ENCODE measurements around the gene RBM42. TPM values are rescaled to one million over a fixed set of nuclear protein-coding genes. Genes with fewer than 3 reads are reported as not detected.

The RBM42 gene, protein sequence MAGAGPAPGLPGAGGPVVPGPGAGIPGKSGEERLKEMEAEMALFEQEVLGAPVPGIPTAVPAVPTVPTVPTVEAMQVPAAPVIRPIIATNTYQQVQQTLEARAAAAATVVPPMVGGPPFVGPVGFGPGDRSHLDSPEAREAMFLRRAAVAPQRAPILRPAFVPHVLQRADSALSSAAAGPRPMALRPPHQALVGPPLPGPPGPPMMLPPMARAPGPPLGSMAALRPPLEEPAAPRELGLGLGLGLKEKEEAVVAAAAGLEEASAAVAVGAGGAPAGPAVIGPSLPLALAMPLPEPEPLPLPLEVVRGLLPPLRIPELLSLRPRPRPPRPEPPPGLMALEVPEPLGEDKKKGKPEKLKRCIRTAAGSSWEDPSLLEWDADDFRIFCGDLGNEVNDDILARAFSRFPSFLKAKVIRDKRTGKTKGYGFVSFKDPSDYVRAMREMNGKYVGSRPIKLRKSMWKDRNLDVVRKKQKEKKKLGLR
- total RNA-seq: 53.3 and 62.4 TPM in 2 replicates

DNA sequence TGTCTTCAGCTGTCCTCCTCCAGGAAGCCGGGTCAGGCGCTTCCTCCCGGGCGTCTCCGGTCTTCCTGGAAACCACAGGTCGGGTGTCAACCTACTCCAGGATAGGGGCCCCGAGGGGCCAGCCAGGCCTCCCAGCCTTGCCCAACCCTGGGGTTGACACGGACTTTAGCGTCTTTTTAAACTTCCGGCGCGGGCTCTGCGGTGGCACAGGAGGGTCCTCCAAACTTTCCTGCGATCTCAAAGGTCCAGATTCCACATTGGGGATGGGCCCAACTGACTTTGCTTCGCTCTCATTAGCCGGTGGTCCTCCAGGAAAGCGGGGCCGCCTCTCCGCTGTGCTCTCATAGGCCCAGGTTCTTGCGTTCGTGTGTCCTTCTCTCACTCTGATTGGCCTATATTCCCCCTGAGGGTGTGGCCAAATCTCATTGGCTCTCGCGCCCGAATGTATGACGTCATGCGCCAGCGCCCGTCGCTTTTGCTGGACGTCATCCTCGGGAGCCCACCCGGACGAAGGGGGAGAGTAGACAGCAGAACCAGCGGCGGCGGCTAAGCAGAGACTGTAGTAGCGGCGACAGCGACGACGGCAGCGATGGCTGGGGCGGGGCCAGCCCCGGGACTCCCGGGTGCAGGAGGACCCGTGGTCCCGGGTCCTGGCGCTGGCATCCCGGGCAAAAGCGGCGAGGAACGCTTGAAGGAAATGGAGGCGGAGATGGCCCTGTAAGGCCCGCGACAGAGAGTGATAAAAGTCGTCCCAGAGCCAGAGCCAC is at the start of gene RBM42:
Gene RBM42, plus strand, starts transcription at position 472 of the 767 bp plus-strand sequence. Its CDS starts 118 bp downstream, at position 590.

DNA sequence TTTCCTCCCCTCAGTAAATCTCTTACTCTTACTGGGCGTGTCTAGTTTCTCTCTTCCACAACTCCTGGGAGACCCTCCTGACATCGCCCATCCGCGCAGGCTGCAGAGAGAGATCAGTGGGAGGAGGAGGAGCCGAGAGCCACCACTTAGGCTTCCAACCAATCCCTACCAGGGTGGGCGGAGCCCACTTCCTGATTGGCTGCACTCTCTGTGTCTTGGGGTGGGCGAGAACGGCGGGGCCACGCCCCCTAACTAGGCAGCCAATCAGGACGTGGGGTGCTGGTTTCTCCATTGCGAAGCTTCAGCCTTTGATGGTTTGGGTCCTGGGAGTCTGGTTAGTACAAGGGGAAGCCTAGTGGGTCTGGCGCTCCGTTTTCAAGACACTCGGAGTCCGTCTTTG is 43.0 kb upstream of the RBM42 start, which contains the start of gene PMIS2:
Gene PMIS2, plus strand, starts transcription at position 326 of the 400 bp plus-strand sequence. CDS start 87 bp downstream, outside the sequence.

DNA sequence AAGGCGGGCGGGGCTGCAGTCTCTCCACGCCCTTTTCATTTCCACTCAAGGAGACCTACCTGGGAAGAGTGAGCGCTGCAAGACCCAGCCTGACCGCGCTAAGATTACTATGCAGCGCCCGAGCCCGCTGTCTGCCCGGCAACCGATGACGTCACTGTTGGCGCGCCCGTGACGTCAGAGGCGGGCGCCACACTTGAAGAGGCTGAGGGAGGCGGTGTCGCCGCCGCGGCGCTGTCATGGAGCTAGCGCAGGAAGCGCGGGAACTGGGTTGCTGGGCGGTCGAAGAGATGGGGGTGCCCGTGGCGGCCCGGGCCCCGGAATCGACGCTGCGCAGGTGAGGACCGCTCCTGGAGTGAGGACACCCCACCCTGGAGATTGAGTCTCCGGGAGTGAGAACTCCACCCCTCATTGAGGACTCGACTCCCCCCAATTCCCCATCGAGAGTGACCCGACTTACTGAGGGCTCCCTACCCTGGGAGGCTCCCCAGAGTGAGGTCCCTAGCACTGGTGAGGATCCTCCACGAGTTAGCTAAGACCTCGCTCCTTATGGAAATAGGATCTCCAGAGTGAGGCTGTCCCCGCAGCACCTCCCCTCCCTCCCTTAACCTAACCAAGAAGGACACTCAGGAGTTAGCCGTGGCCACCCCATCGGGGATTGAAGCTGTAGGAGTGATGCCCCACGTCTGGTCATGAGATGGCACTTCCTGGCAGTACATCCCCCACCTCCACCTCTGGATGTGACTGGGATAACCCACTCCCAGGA is 16.1 kb upstream of the RBM42 start, which contains the start of gene HAUS5:
Gene HAUS5, plus strand, starts transcription at position 177 of the 763 bp plus-strand sequence. Its CDS starts 60 bp downstream, at position 237.

DNA sequence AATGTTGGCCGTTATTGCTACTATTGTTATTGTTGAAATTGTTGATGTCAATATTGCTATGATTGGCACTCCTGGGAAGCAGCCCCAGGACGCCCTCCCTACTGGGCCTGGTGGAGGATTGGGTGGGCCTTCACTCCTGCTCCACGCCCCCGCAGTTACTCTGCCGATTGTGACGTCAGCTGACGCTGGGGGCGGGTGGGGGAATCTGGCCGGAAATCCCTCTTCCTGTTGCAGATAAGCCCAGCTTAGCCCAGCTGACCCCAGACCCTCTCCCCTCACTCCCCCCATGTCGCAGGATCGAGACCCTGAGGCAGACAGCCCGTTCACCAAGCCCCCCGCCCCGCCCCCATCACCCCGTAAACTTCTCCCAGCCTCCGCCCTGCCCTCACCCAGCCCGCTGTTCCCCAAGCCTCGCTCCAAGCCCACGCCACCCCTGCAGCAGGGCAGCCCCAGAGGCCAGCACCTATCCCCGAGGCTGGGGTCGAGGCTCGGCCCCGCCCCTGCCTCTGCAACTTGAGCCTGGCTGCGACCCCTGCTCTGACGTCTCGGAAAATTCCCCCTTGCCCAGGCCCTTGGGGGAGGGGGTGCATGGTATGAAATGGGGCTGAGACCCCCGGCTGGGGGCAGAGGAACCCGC is 12.8 kb downstream of the RBM42 start, which contains the start of gene ETV2:
Gene ETV2, plus strand, starts transcription at position 231 of the 637 bp plus-strand sequence. CDS start 716 bp downstream, outside the sequence.

DNA sequence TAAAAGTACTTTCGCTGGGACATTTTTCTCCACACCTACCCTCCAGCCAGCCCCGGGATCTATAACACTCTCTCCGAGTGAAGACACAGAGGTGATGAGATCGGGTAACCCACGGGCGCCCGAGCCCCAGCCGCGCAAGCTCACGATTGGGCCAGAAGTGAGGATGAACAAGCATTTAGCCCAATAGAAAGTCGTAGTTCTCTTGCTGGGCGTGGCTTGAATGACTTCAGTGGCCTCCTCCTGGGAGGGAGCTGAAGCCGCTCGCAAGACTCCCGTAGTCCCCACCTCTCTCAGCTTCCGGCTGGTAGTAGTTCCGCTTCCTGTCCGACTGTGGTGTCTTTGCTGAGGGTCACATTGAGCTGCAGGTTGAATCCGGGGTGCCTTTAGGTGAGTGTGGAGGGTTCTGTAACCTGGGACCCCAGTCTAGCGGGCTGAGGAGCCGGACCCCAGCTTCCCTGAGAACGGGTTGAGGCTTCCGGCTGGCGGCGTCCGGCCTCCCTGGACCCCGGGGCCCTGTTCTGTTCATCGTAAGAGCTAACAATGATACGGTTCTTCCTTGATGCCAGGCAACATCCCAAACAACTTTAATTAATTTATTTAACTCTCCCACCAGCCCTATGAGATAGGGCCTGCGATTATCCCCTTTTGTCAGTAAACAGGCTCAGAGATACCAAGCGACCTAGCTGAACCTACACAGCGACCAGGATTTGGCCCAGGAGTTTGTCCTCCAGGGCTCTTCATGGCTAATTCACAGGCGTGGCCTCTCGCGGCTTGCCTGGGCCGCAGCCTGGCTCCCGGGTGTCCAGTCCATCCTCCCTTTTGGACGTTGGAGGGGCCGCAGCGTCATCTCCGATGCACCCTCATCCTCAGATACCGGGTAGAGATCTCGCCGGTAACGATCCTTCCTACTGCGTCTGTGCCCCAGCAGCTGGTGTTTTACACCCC is 19.5 kb downstream of the RBM42 start, which contains the start of gene COX6B1:
Gene COX6B1, plus strand, starts transcription at position 307 of the 945 bp plus-strand sequence. CDS start 2,921 bp downstream, outside the sequence.

DNA sequence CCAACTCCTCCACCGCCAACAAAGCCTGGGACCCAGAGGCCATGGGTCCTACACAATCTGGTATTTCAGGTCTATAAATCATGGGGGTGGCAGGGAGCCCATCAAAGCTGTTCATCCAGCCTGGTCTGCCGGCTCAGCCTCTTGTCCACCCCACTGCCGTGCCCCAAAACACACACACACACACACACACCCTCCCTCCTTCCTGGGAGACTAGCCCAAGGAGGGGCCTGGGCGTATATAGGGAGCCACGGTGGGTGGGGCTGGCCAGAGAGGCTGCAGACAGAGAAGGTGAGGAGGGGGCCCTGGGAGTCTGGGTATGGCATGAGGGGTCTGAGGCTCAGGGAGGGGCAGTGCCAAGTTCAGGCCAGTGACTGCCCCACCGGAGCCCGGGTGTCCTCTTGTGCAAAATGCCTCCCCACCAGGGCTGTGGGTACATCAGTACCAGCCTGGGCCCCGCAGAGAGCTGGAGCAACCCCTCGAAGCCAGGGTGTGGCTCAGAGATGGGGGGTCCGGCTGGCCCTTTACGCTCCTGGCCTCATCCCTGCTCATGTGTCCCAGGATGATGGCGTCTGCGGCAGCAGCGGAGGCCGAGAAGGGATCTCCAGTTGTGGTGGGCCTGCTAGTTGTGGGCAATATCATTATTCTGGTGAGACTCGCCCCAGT is 37.5 kb downstream of the RBM42 start, which contains the start of gene UPK1A:
Gene UPK1A, plus strand, starts transcription at position 267 of the 663 bp plus-strand sequence. Its CDS starts 296 bp downstream, at position 563.

Other genes with a start within 250 kb of the RBM42 start
- not detected in 2 replicates for gene FFAR2, start 180.8 kb upstream of the RBM42 start, total RNA-seq
- not detected in 2 replicates for gene KRTDAP, start 138.6 kb upstream of the RBM42 start, total RNA-seq
- 6.4 and 13.6 TPM in 2 replicates for gene DMKN, start 115.4 kb upstream of the RBM42 start, total RNA-seq
- gene SBSN, start 100.7 kb upstream of the RBM42 start, total RNA-seq: 2.9 and 10.6 TPM in 2 replicates
- 0.17 TPM in 1 of 2 replicates, not detected in the other for gene GAPDHS, start 95.6 kb upstream of the RBM42 start, total RNA-seq
- gene TMEM147, start 83.4 kb upstream of the RBM42 start, total RNA-seq: 56.6 and 103 TPM in 2 replicates
- gene ATP4A, start 65.4 kb upstream of the RBM42 start, total RNA-seq: not detected in 2 replicates
- gene PMIS2, start 42.9 kb upstream of the RBM42 start, total RNA-seq: not detected in 2 replicates
- 6.6 and 12.2 TPM in 2 replicates for gene HAUS5, start 16.3 kb upstream of the RBM42 start, total RNA-seq
- 0.17 and 0.44 TPM in 2 replicates for gene ETV2, start 12.7 kb downstream of the RBM42 start, total RNA-seq
- 225 and 365 TPM in 2 replicates for gene COX6B1, start 19.3 kb downstream of the RBM42 start, total RNA-seq
- gene UPK1A, start 37.5 kb downstream of the RBM42 start, total RNA-seq: not detected in 2 replicates
- gene ZBTB32, start 75.5 kb downstream of the RBM42 start, total RNA-seq: not detected in 2 replicates
- 9.8 and 10.9 TPM in 2 replicates for gene KMT2B, start 89.0 kb downstream of the RBM42 start, total RNA-seq
- 0.29 and 1.2 TPM in 2 replicates for gene IGFLR1, start 113.4 kb downstream of the RBM42 start, total RNA-seq
- gene U2AF1L4, start 116.4 kb downstream of the RBM42 start, total RNA-seq: 4.6 and 7.3 TPM in 2 replicates
- 18.4 and 20.2 TPM in 2 replicates for gene PSENEN, start 116.6 kb downstream of the RBM42 start, total RNA-seq
- gene LIN37, start 119.5 kb downstream of the RBM42 start, total RNA-seq: 8.0 and 18.5 TPM in 2 replicates
- gene HSPB6, start 128.0 kb downstream of the RBM42 start, total RNA-seq: 125 and 302 TPM in 2 replicates
- gene PROSER3, start 129.1 kb downstream of the RBM42 start, total RNA-seq: 6.1 and 9.9 TPM in 2 replicates
- gene ARHGAP33, start 146.5 kb downstream of the RBM42 start, total RNA-seq: 5.6 and 10.0 TPM in 2 replicates
- gene PRODH2, start 183.8 kb downstream of the RBM42 start, total RNA-seq: not detected in 2 replicates
- not detected in 2 replicates for gene NPHS1, start 223.5 kb downstream of the RBM42 start, total RNA-seq
- gene KIRREL2, start 227.9 kb downstream of the RBM42 start, total RNA-seq: not detected in 2 replicates
- gene APLP1, start 239.5 kb downstream of the RBM42 start, total RNA-seq: 5.1 and 11.7 TPM in 2 replicates